KMS-11 (cell line): ENCODE results near the gene IRF2BP2.

Source experiments
- H2AFZ ChIP-seq: fragments of 200-600 bp; sonication (generic); 2 replicates; pipeline ENCODE4 v1.6.1; 2016; ENCODE audit warnings: antibody characterized with exemption, mixed run types, low read depth
- H3K27ac ChIP-seq: fragments of 200-600 bp; sonication (generic); 2 replicates; pipeline ENCODE4 v1.6.1; 2016; ENCODE audit warnings: mild to moderate bottlenecking, mixed run types
- H3K27me3 ChIP-seq: fragments of 200-600 bp; sonication (generic); 2 replicates; pipeline ENCODE4 v1.6.1; 2017; ENCODE audit warnings: mild to moderate bottlenecking, low read depth, mixed run types, moderate library complexity; ENCODE audit not compliant: insufficient read depth
- H3K36me3 ChIP-seq: fragments of 200-600 bp; sonication (generic); 2 replicates; pipeline ENCODE4 v1.6.1; 2017; ENCODE audit warnings: mild to moderate bottlenecking, mixed run types; ENCODE audit not compliant: insufficient read depth
- H3K4me1 ChIP-seq: fragments of 200-600 bp; sonication (generic); 2 replicates; pipeline ENCODE4 v1.6.1; 2016; ENCODE audit warnings: mild to moderate bottlenecking, low read depth, mixed run types; ENCODE audit not compliant: poor library complexity, severe bottlenecking
- H3K4me2 ChIP-seq: fragments of 200-600 bp; sonication (generic); 2 replicates; pipeline ENCODE4 v1.7.0; 2016; ENCODE audit warnings: mild to moderate bottlenecking, mixed run types
- H3K4me3 ChIP-seq: fragments of 200-600 bp; sonication (generic); IDR thresholded peaks from 2 replicates; pipeline ENCODE4 v1.6.1; 2017; ENCODE audit warnings: low read depth, low read length, mixed read lengths; ENCODE audit not compliant: insufficient read depth
- H3K79me2 ChIP-seq: fragments of 200-600 bp; sonication (generic); 2 replicates; pipeline ENCODE4 v1.6.1; 2016; ENCODE audit warnings: low read depth, mixed run types; ENCODE audit not compliant: insufficient read depth
- H3K9ac ChIP-seq: fragments of 200-600 bp; sonication (generic); 2 replicates; pipeline ENCODE4 v1.6.1; 2016; ENCODE audit warnings: mild to moderate bottlenecking, mixed run types
- H4K20me1 ChIP-seq: fragments of 200-600 bp; sonication (generic); 2 replicates; pipeline ENCODE4 v1.6.1; 2016; ENCODE audit warnings: mild to moderate bottlenecking, mixed run types; ENCODE audit not compliant: insufficient read depth
- TF ChIP-seq, protein P1 (sequence below): fragments of 200-600 bp; sonication (generic); conservative IDR thresholded peaks from 2 replicates; pipeline ENCODE4 v1.6.1; 2017; ENCODE audit warnings: low read depth, mild to moderate bottlenecking, antibody characterized with exemption, low read length, moderate library complexity, mixed read lengths

IRF2BP2 gene

DNA sequence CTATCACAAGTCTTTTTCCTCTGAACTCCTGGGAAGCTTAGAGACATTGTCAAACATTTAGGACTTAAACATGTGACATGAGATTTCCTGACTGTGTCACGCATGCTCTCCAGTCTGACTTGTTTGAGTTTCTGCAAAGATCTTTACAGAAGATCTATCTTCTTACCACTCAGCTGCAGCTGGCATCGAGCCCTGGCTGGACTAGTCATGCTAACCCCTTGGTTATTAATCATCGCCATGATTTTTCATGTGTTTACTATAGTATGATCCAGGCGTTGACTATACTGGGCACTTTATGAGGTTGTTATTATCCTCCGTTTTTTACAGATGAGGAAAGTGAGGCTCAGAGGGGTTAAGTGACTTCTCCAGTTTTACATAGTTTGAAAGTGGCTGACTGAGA is 18.1 kb upstream of the IRF2BP2 start:
- no peak overlapping the region for H3K4me3 ChIP-seq
- no peak overlapping the region for H3K9ac ChIP-seq
- H3K36me3 ChIP-seq = no peaks in the 10 kb centered on the region
- H2AFZ ChIP-seq = no peak overlapping the region
- H3K4me2 ChIP-seq = no peak overlapping the region
- H3K4me1 ChIP-seq = no peaks in the 10 kb centered on the region
- TF ChIP-seq, protein P1, sequence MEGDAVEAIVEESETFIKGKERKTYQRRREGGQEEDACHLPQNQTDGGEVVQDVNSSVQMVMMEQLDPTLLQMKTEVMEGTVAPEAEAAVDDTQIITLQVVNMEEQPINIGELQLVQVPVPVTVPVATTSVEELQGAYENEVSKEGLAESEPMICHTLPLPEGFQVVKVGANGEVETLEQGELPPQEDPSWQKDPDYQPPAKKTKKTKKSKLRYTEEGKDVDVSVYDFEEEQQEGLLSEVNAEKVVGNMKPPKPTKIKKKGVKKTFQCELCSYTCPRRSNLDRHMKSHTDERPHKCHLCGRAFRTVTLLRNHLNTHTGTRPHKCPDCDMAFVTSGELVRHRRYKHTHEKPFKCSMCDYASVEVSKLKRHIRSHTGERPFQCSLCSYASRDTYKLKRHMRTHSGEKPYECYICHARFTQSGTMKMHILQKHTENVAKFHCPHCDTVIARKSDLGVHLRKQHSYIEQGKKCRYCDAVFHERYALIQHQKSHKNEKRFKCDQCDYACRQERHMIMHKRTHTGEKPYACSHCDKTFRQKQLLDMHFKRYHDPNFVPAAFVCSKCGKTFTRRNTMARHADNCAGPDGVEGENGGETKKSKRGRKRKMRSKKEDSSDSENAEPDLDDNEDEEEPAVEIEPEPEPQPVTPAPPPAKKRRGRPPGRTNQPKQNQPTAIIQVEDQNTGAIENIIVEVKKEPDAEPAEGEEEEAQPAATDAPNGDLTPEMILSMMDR = no peak
- H3K27ac ChIP-seq = no peak overlapping the region
- H3K79me2 ChIP-seq = no peaks in the 10 kb centered on the region
- no peaks in the 10 kb centered on the region for H3K27me3 ChIP-seq
- H4K20me1 ChIP-seq = no peaks in the 10 kb centered on the region

DNA sequence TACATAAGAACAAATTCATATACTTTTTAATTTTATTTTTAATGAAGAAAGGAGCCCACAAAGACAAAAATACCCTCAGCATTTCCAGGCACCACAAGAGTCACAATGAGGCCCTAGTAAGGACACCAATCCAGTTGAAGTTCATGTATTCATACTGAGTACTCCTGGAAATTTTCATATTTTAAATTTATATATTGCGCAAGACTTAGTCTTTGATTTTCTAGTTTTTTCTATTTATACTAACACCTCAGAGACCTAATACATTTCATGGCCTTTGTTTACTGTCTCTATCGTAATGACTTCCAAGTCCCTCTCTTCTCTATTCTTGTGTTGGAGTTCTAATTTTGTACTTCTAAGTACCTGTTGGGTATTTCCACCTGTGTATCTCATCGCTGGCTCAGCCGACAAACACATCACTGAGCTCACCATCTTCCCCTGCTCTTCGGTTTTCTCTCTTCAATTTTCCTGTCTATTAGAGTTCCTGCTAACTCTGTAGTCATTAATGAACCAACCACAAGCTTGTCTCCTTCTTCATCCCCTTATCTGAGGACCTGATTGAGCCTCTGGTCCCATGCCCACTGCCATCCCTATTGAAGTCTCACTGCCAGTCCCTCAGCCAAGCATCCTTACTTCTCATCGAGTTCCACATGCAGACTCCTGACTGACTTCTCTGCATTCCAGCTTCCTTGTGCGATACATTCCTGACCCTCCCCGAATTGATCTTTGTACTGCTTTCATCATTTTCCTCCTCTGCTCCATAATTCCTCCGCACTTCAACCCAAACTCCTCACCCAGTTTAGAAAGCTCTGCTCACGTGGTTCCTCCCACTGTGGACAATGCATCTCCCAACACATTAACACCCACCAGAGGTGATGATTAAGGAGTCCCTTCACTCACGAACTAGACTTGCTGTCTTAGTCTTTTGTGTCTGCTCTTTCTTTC is 17.3 kb upstream of the IRF2BP2 start:
- no peak overlapping the region for H2AFZ ChIP-seq
- H3K4me3 ChIP-seq = no peak overlapping the region
- H3K36me3 ChIP-seq = no peaks in the 10 kb centered on the region
- H3K9ac ChIP-seq = no peak overlapping the region
- H3K79me2 ChIP-seq = no peaks in the 10 kb centered on the region
- TF ChIP-seq, protein P1 = no peak
- H3K27ac ChIP-seq = no peak overlapping the region
- no peaks in the 10 kb centered on the region for H3K27me3 ChIP-seq
- no peak overlapping the region for H3K4me2 ChIP-seq
- H3K4me1 ChIP-seq = no peaks in the 10 kb centered on the region
- no peaks in the 10 kb centered on the region for H4K20me1 ChIP-seq

DNA sequence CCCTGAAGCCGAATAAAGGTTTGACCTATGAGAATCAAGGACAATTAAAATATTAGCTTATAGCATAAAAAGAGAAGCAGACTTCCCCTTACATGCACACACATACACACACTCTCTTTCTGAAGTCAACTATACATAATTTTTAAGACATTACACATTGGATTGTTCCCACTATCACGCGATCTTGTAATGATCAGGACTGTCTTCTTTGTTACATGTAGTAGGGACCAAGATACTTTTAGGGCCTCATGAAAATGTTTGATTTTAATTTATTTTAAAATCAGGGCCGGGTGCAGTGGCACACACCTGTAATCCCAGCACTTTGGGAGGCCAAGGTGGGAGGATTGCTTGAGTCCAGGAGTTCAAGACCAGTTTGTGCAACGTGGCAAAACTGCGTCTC is 16.4 kb upstream of the IRF2BP2 start:
- TF ChIP-seq, protein P1 = no peak

DNA sequence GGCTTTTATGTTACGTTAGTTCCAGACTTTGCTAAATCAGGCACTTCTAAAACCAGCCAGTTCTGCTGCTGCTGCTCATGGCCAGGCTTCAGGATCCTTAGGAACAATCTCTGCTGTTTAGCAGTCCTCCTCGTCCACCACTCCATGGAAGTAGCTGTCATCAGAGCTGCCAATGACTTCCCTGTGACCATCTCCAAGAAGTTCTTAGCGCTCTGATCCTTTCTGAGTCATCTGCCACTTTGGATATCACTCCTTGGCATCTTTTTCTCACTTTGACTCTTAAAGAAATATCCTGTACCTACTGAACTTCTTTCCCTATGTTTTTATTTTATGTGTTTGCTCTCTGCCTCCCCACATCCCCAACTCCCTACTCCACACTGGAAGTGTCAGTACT is 14.7 kb upstream of the IRF2BP2 start:
- no peak overlapping the region for H2AFZ ChIP-seq
- H3K4me2 ChIP-seq = no peak overlapping the region
- H3K4me1 ChIP-seq = no peaks in the 10 kb centered on the region
- TF ChIP-seq, protein P1 = no peak
- no peaks in the 10 kb centered on the region for H4K20me1 ChIP-seq
- no peaks in the 10 kb centered on the region for H3K36me3 ChIP-seq
- H3K9ac ChIP-seq = no peak overlapping the region
- H3K79me2 ChIP-seq = no peaks in the 10 kb centered on the region
- H3K4me3 ChIP-seq = no peak overlapping the region
- no peaks in the 10 kb centered on the region for H3K27me3 ChIP-seq
- H3K27ac ChIP-seq = no peak overlapping the region

More for the DNA sequence above, 16.4 kb upstream of the IRF2BP2 start:
- H3K27me3 ChIP-seq = no peaks in the 10 kb centered on the region
- H3K36me3 ChIP-seq = no peaks in the 10 kb centered on the region
- no peak overlapping the region for H3K27ac ChIP-seq
- no peak overlapping the region for H3K4me3 ChIP-seq
- H3K4me1 ChIP-seq = no peaks in the 10 kb centered on the region
- no peaks in the 10 kb centered on the region for H3K79me2 ChIP-seq
- H3K9ac ChIP-seq = no peak overlapping the region
- H3K4me2 ChIP-seq = no peak overlapping the region
- H4K20me1 ChIP-seq = no peaks in the 10 kb centered on the region
- H2AFZ ChIP-seq = no peak overlapping the region
